HEK293T (cell line): ENCODE data around the gene CORT.

ENCODE experiments used
- ARNT ChIP-seq: fragments of 450-650 bp; IDR thresholded peaks from 2 replicates; pipeline ENCODE4 v1.6.1; 2017; ENCODE audit warnings: mild to moderate bottlenecking
- BHLHE40 ChIP-seq: fragments of 450-650 bp; IDR thresholded peaks from 2 replicates; pipeline ENCODE4 v1.6.1; 2016; ENCODE audit warnings: mild to moderate bottlenecking, moderate library complexity, borderline replicate concordance
- ELF4 ChIP-seq: fragments of 450-650 bp; IDR thresholded peaks from 2 replicates; pipeline ENCODE4 v1.6.1; 2017; ENCODE audit warnings: antibody characterized with exemption
- FOXA1 ChIP-seq: fragments of 450-650 bp; IDR thresholded peaks from 2 replicates; pipeline ENCODE4 v1.6.1; 2016; ENCODE audit warnings: mild to moderate bottlenecking
- FOXK2 ChIP-seq: fragments of 450-650 bp; IDR thresholded peaks from 2 replicates; pipeline ENCODE4 v1.6.1; 2016; ENCODE audit warnings: mild to moderate bottlenecking
- FOXM1 ChIP-seq: fragments of 450-650 bp; IDR thresholded peaks from 2 replicates; pipeline ENCODE4 v1.6.1; 2017; ENCODE audit warnings: mild to moderate bottlenecking, borderline replicate concordance
- HDGF ChIP-seq: fragments of 450-650 bp; IDR thresholded peaks from 2 replicates; pipeline ENCODE4 v1.6.1; 2017; ENCODE audit warnings: antibody characterized with exemption, borderline replicate concordance
- L3MBTL2 ChIP-seq: fragments of 450-650 bp; conservative IDR thresholded peaks from 2 replicates; pipeline ENCODE4 v1.6.1; 2016; ENCODE audit warnings: mild to moderate bottlenecking
- NFRKB ChIP-seq: fragments of 450-650 bp; IDR thresholded peaks from 2 replicates; pipeline ENCODE4 v1.6.1; 2016; ENCODE audit warnings: mild to moderate bottlenecking, moderate library complexity
- SP1 ChIP-seq: fragments of 450-650 bp; IDR thresholded peaks from 2 replicates; pipeline ENCODE4 v1.6.1; 2017
- SUZ12 ChIP-seq: fragments of 450-650 bp; IDR thresholded peaks from 2 replicates; pipeline ENCODE4 v1.6.1; 2016; ENCODE audit warnings: mild to moderate bottlenecking
- TARDBP ChIP-seq: fragments of 450-650 bp; IDR thresholded peaks from 2 replicates; pipeline ENCODE4 v1.6.1; 2016
- ZNF384 ChIP-seq: fragments of 450-650 bp; IDR thresholded peaks from 2 replicates; pipeline ENCODE4 v1.6.1; 2016

GRCh38 chr1:10421637-10422036 lies 28.2 kb upstream of the CORT start:
- no peak for TF ChIP-seq FOXA1
- TF ChIP-seq FOXK2: no peak
- TF ChIP-seq FOXM1: no peak
- no peak for TF ChIP-seq SUZ12
- no peak for TF ChIP-seq BHLHE40
- TF ChIP-seq SP1: no peak
- TF ChIP-seq ZNF384: no peak
- no peak for TF ChIP-seq NFRKB
- TF ChIP-seq ELF4: no peak
- TF ChIP-seq L3MBTL2: no peak
- TF ChIP-seq ARNT: no peak
- no peak for TF ChIP-seq HDGF
- no peak for TF ChIP-seq TARDBP
